Immature natural killer cell (primary cell): ENCODE results near the gene SAPCD2. TPM values are rescaled to one million over a fixed set of nuclear protein-coding genes. Genes with fewer than 3 reads are reported as not detected.
A peak's percentile ranks its signal among the peaks of the same experiment; 100 is the strongest.

ENCODE experiments used
- DNase-seq, 3 donors: peaks; one replicate each; pipeline ENCODE4 v3.0.0; 2022; ENCODE audit warnings: mixed read lengths in 1 of 3
- H3K27ac Mint-ChIP-seq, 6 donors: one replicate each; pipeline ENCODE4 v1.8.0; 2020; ENCODE audit warnings: mixed read lengths in 6 of 6, mild to moderate bottlenecking in 5 of 6, inconsistent platforms in 4 of 6, moderate library complexity in 3 of 6
- H3K27me3 Mint-ChIP-seq, 3 donors: one replicate each; pipeline ENCODE4 v1.8.0; 2020 to 2021; ENCODE audit warnings: low read depth in 3 of 3, mild to moderate bottlenecking in 3 of 3, mixed read lengths in 3 of 3, moderate library complexity in 3 of 3, inconsistent platforms in 1 of 3
- H3K36me3 Mint-ChIP-seq, 3 donors: one replicate each; pipeline ENCODE4 v1.8.0; 2020; ENCODE audit warnings: mixed read lengths in 3 of 3, inconsistent platforms in 2 of 3, mild to moderate bottlenecking in 2 of 3
- H3K4me1 Mint-ChIP-seq, 2 donors: one replicate each; pipeline ENCODE4 v1.8.0; 2020; ENCODE audit warnings: inconsistent platforms in 2 of 2, mild to moderate bottlenecking in 2 of 2, mixed read lengths in 2 of 2, moderate library complexity in 1 of 2
- H3K4me3 Mint-ChIP-seq, 5 donors: one replicate each; pipeline ENCODE4 v1.8.0; 2020; ENCODE audit warnings: mild to moderate bottlenecking in 5 of 5, mixed read lengths in 5 of 5, inconsistent platforms in 3 of 5, moderate library complexity in 3 of 5
- H3K9me3 Mint-ChIP-seq, 6 donors: one replicate each; pipeline ENCODE4 v1.8.0; 2020; ENCODE audit warnings: mild to moderate bottlenecking in 6 of 6, mixed read lengths in 6 of 6, inconsistent platforms in 4 of 6, moderate library complexity in 3 of 6
- polyA plus RNA-seq, 3 donors: library from polyadenylated mRNA; unstranded; fragments of 300-500 nt; fragmentation: Illumina TruSeq; gene quantifications; one replicate each; pipeline ENCODE4 v1.2.3, GENCODE V29; 2021

Gene SAPCD2
- polyA plus RNA-seq, 3 donors from 2014 or later: 0.06 to 0.95 (median 0.39) TPM

DNA sequence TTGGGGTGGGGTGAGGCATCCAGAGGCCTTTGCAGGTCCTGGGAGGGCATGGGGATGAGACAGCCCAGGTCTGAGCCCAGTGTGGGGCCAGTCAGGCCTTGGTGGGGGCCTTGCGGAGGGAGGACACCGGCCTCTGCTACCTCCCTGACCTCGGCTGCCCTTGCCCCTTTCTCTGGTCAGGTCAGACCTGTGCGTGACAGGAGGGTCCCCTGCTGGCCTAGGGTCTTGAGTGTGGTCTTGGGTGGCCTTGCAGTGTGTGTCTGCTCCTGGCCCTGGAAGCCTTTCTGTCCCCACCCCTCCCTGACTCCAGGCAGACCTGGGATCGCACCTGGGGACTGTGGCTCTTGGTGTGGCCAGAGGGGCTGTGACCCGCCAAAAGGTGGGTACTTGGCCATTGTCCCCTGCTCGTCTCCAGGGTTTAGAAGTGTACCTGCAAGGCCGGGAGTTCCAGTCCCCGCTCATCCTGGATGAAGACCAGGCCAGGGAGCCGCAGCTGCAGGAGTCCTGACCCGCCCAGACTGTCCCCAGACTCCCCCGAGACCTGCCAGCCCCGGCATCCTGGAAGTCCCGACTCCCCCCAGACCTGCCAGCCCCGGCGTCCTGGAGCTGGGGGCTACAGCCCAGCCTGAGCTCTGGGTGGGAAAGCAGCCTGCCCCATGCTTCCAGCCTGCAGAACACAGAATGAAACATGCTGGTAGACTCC lies 12.0 kb upstream of the SAPCD2 start:
- Mint-ChIP-seq H3K4me3 (no peak overlapping the region), H3K27ac (no peak overlapping the region), H3K36me3 (no peaks in the 10 kb centered on the region), H3K9me3 (no peaks in the 10 kb centered on the region), H3K27me3 (peaks cover 4 to 5% (median 4%) of the 10 kb centered on the region in 3 donors), H3K4me1 (peaks cover 8 to 10% of the 10 kb centered on the region in 2 donors)
- DNase-seq: no peak

DNA sequence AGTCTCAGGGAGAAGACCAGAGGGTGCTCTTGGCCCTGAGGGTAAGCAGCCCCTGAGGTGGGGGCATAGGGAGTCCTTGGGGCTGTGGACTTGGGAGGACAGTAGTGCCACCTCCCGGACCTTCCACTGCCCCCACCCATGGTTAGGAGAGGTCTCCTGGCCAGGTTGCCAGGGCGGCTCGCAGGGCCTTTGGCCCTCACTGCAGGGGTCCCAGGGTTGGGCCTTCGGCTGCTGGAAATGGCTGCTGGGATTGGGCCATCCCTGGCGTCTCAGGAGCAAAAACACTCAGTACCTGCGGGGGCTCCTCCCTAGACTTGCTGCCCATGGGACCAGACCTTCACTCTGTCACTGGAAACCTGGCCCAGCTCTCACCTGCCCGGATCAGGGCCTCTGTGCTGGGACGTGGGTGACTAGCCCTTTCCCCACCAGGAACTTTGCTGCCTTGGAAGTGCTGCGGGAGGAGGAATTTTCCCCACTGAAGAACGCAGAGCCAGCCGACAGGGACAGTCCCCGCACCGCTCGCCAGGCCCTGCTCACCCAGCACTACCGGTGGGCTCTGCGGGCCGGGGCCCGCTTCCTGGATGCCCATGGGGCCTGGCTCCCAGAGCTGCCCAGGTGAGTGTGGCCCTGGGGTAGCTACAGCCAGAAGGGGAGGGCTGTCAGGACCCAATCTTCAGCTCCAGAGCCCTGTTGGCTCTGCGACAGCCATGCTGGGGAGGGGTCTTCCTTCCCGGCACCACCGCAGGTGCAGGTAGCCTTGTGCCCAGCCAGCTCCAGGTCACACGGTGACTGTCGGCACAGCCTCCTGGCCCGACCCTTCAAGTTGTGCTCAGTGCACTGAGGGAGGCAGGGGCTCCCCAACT lies 10.1 kb upstream of the SAPCD2 start:
- H3K9me3 Mint-ChIP-seq: no peaks in the 10 kb centered on the region
- H3K4me3 Mint-ChIP-seq: peak overlapping the region in 1 of 5 donors; percentile 38

DNA sequence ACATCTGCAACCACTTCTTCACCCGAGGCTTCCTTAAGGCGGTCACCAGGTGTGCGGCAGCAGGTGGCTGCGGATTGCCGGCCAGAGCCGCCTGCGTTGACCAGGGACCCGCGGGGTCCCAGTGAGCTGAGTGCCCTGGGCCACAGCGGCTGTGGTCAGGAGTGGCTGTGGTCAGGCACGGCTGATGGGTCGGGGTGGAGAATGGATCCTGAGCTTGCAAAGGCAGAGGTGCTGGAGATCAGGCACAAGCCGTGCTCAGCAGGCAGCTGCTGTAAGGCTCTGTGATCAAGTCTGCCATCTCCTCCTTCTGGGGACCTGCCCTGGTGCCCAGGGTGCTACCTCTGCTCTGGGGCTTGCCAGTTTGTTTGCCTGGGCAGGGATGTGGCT lies 9.0 kb upstream of the SAPCD2 start:
- no peak for DNase-seq
- no peaks in the 10 kb centered on the region for H3K27me3 Mint-ChIP-seq
- H3K9me3 Mint-ChIP-seq: no peaks in the 10 kb centered on the region
- peak overlapping the region in 3 of 5 donors; percentile 32 to 44 (median 38) for H3K4me3 Mint-ChIP-seq
- H3K36me3 Mint-ChIP-seq: no peaks in the 10 kb centered on the region
- peak overlapping the region in 1 of 6 donors; percentile 50 for H3K27ac Mint-ChIP-seq
- H3K4me1 Mint-ChIP-seq: peaks cover 0 to 3% of the 10 kb centered on the region in 2 donors

More for the DNA sequence above, 10.1 kb upstream of the SAPCD2 start:
- H3K4me1 Mint-ChIP-seq: peaks cover 2 to 4% of the 10 kb centered on the region in 2 donors
- no peaks in the 10 kb centered on the region for H3K36me3 Mint-ChIP-seq
- H3K27ac Mint-ChIP-seq: no peak overlapping the region
- H3K27me3 Mint-ChIP-seq: peaks cover 0 to 2% (median 0%) of the 10 kb centered on the region in 3 donors
- DNase-seq: no peak

DNA sequence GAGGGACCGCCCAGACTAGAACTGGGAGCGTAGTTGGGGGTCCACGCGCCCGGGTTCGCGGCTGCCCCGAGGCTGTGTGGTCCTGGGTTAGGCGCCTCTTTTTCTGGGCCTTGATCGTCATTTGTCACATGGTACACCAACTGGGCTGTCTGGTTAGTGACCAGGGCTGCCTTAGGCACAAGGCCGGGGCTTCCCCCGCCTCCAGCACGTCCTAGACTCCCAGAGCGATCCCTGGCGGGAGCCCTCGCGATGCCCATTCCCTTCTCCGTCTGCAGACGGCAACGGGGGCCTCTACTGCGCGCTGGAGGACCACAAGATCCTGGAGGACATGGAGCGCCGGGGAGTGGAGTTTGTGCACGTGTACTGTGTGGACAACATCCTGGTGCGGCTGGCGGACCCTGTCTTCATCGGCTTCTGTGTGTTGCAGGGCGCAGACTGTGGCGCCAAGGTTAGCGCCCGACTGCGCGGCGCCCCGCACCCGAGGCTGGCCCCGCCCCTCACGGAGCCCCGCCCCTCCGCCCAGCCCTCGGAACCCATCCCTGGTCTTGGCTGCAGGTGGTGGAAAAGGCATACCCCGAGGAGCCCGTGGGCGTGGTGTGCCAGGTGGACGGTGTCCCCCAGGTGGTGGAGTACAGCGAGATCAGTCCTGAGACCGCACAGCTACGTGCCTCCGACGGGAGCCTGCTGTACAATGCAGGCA lies 8.5 kb upstream of the SAPCD2 start:
- no peak overlapping the region for H3K27ac Mint-ChIP-seq

DNA sequence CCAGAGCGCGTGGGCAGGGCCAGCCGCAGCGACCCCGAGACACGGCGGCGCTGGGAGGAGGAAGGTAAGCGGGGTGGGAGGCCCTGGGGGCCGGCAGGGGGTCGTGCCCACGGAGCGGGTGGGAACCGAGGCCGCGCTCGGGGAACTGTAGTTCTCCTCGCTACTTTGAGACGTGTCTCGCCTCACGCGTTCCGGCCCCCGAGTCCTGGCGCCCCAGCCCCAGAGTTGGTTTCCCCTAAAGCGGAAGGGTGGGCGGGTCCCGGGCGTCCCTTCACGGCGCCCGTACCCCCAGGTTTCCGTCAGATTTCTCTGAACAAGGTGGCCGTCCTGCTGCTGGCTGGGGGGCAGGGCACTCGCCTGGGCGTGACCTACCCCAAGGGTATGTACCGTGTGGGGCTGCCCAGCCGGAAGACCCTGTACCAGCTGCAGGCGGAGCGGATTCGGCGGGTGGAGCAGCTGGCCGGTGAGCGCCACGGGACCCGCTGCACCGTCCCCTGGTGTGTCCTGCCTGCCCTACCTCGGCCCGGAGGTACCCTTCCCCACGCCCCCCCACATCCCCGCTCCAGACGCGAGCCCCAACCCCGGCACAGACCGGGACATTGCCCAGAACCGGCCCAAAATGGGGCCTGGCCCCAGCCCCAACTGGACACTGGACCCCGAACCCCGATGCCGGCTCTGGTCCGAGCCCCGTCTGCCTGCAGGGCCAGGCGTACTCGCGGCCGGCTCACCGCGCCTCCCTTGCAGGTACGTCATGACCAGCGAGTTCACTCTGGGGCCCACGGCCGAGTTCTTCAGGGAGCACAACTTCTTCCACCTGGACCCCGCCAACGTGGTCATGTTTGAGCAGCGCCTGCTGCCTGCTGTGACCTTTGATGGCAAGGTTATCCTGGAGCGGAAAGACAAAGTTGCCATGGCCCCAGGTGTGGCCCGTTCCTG lies 7.7 kb upstream of the SAPCD2 start:
- peak overlapping the region in 1 of 6 donors; percentile 36 for H3K27ac Mint-ChIP-seq
- no peaks in the 10 kb centered on the region for H3K9me3 Mint-ChIP-seq
- peaks cover 0 to 4% of the 10 kb centered on the region in 2 donors for H3K4me1 Mint-ChIP-seq
- peaks cover 0 to 2% (median 0%) of the 10 kb centered on the region in 3 donors for H3K27me3 Mint-ChIP-seq
- H3K36me3 Mint-ChIP-seq: no peaks in the 10 kb centered on the region
- peak; percentile 34 to 43 (median 42) for DNase-seq
- peak overlapping the region; percentile 69 to 78 (median 73) for H3K4me3 Mint-ChIP-seq

More for the DNA sequence above, 8.5 kb upstream of the SAPCD2 start:
- peak overlapping the region in 4 of 5 donors; percentile 30 to 56 (median 48) for H3K4me3 Mint-ChIP-seq
- no peaks in the 10 kb centered on the region for H3K27me3 Mint-ChIP-seq
- H3K9me3 Mint-ChIP-seq: no peaks in the 10 kb centered on the region
- H3K36me3 Mint-ChIP-seq: no peaks in the 10 kb centered on the region
- no peak for DNase-seq
- peaks cover 0 to 3% of the 10 kb centered on the region in 2 donors for H3K4me1 Mint-ChIP-seq

DNA sequence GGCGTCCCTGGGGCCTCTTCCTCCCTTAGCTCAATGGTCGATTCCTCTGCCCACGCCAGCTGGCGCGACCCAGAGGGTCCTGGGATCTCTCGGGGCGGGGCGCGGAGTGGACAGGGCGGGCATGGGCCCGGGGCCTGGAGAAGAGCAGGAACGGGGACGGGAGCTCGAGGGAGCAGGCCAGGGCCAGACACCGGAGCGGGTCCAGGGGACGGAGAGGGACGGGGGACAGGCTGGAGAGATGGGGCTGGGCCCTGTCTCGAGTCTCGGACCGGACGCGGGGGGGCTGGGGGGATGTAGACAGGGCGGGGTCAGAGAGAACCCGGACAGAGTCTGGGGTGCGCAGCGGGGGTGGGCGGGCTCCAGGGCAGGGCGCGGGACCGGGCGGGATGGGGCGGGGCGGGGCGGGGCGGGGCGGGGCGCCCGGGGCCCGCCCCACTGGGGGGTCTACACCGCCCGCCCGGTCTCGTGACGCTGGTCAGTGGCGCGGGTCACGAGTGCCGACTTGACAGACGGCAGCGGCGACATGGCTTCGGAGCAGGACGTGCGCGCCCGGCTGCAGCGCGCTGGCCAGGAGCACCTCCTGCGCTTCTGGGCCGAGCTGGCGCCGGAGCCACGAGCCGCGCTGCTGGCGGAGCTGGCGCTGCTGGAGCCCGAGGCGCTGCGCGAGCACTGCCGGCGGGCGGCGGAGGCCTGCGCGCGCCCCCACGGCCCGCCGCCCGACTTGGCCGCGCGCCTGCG lies 6.8 kb upstream of the SAPCD2 start, which contains the start of gene UAP1L1:
Gene UAP1L1 (plus strand): TSS at position 508 of the 738 bp plus-strand sequence. CDS start 16 bp downstream, at position 524.
- no peaks in the 10 kb centered on the region for H3K9me3 Mint-ChIP-seq
- H3K27me3 Mint-ChIP-seq: peaks cover 0 to 2% (median 0%) of the 10 kb centered on the region in 3 donors
- peaks cover 0 to 4% of the 10 kb centered on the region in 2 donors for H3K4me1 Mint-ChIP-seq
- no peaks in the 10 kb centered on the region for H3K36me3 Mint-ChIP-seq
- H3K4me3 Mint-ChIP-seq: peak within 1 kb of the TSS; percentile 69 to 78 (median 75)
- DNase-seq: peak; percentile 61 to 67 (median 66)
- H3K27ac Mint-ChIP-seq: peak within 1 kb of the TSS in 3 of 6 donors; percentile 36 to 71 (median 67)

DNA sequence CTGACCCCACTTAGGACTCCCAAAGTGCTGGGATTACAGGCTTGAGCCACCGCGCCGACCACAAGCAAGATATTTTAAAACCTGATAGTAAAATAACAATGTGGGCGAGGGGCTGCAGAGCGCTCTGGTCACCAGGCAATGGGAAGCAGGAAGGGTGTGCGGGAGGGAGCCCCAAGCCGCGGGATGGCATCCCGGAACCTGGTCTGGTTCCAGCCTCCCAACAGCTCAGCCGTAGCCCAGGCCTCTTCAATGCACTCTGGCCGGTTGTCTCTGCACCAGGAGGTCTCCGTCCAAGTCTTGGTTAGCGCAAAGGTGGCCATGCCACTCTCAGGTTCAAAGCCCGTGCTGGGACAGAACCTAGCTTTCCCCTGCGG lies 6.3 kb upstream of the SAPCD2 start:
- no peak for DNase-seq
- peak overlapping the region; percentile 55 to 75 (median 66) for H3K4me3 Mint-ChIP-seq
- peak overlapping the region in 2 of 6 donors; percentile 67 to 71 for H3K27ac Mint-ChIP-seq
- H3K36me3 Mint-ChIP-seq: no peaks in the 10 kb centered on the region
- H3K4me1 Mint-ChIP-seq: peaks cover 0 to 4% of the 10 kb centered on the region in 2 donors
- no peaks in the 10 kb centered on the region for H3K9me3 Mint-ChIP-seq
- peaks cover 0 to 2% (median 0%) of the 10 kb centered on the region in 3 donors for H3K27me3 Mint-ChIP-seq

DNA sequence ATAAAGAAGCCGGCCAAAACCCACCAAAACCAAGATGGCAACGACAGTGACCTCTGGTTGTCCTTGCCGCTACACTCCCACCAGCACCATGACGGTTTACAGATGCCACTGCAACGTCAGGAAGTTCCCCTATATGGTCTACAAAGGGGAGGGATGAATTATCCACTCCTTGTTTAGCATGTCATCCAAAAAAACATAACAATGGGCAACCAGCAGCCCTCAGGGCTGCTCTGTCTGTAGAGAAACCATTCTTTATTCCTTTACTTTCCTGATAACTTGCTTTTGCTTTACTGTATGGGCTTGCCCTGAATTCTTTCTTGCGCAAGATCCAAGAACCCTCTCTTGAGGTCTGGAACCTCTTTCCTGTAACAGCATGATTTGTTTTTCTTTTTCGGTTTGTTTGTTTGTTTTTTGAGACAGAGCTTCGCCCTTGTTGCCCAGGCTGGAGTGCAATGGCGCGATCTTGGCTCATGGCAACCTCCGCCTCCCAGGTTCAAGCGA lies 5.0 kb upstream of the SAPCD2 start:
- Mint-ChIP-seq H3K36me3 (no peaks in the 10 kb centered on the region), H3K4me3 (peak overlapping the region in 2 of 5 donors; percentile 10 to 40), H3K4me1 (peaks cover 11% of the 10 kb centered on the region in 2 donors), H3K9me3 (no peaks in the 10 kb centered on the region), H3K27ac (peak overlapping the region in 1 of 6 donors; percentile 57), H3K27me3 (peaks cover 5 to 9% (median 5%) of the 10 kb centered on the region in 3 donors)
- no peak for DNase-seq

DNA sequence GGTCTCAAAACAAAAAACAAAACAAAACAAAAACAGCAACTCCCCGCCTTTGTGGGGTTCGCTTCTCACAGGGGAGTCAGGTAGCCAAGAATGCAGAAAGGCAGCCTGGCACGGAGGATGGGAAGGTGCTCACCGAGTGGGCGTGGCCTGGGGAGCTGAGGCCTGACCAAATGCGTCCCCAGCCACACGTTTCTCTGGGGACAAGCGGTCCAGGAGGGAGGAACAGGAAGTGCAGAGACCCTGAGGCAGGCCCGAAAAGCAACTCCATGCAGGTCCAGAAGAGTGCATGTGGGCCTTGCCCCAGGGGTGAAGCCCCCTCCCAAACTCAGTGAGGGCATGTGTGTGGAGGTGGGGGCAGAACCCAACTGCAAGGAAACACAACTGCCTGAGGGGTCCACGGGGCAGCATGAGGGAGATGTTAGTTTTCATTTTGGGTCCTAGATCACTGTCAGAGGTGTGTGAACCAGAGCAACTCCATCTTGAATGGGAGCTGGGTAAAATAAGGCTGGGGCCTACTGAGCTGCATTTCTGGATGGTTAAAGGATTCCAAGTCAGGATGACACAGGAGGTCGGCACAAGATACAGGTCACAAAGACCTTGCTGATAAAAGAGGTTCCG lies 4.4 kb upstream of the SAPCD2 start:
- peaks cover 9 to 11% of the 10 kb centered on the region in 2 donors for H3K4me1 Mint-ChIP-seq
- peaks cover 5 to 10% (median 5%) of the 10 kb centered on the region in 3 donors for H3K27me3 Mint-ChIP-seq
- peak overlapping the region in 1 of 5 donors; percentile 46 for H3K4me3 Mint-ChIP-seq
- no peaks in the 10 kb centered on the region for H3K9me3 Mint-ChIP-seq
- no peak for DNase-seq
- H3K27ac Mint-ChIP-seq: peak overlapping the region in 3 of 6 donors; percentile 57 to 69 (median 58)
- H3K36me3 Mint-ChIP-seq: no peaks in the 10 kb centered on the region

DNA sequence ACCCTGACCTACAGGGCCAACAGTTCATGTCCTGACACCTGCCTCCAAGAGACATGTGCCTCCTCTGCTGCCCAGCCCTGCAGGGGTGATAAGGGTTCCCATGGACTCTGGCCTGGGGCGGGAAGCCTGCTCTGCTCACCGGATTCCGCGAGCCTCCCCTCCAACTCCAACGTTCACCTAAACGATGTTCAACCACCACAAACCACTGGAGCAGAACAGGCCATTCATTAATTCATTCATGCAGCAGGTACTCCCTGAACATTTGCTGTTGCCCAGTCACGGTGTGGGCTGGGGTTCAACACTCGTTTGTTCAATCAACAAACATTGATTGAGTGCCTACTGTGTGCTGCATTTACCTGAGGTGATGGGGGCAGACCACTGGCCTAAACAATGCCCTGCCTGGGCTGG lies 3.6 kb upstream of the SAPCD2 start:
- Mint-ChIP-seq H3K27me3 (peaks cover 5 to 10% (median 5%) of the 10 kb centered on the region in 3 donors), H3K27ac (peak overlapping the region in 1 of 6 donors; percentile 56), H3K9me3 (no peaks in the 10 kb centered on the region), H3K4me3 (no peak overlapping the region), H3K36me3 (no peaks in the 10 kb centered on the region), H3K4me1 (peaks cover 8 to 11% of the 10 kb centered on the region in 2 donors)
- no peak for DNase-seq

DNA sequence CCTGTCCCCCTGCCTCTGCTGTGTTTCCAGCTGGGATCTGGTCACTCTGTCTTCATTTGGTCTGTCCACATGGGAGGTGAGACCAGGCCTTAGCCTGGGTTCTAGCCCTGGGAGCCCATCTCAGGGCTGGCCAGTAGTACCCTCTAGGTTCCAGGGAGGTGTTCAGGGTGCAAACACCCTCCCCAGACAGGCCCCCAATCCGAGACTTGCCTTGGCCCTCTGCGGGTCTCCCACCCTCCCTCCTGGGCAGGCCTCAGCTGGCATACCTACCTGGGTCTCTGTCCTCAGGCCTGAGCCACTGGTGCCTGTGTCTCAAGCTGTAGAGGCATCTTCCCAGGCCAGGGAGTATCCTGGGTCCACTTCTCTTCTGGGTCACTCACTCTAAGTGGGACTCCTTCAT lies 925 bp upstream of the SAPCD2 start:
- peak overlapping the region in 5 of 6 donors; percentile 53 to 65 (median 53) for H3K27ac Mint-ChIP-seq
- peak overlapping the region; percentile 73 to 81 (median 76) for H3K4me3 Mint-ChIP-seq
- peaks cover 12 to 15% of the 10 kb centered on the region in 2 donors for H3K4me1 Mint-ChIP-seq
- no peak for DNase-seq
- H3K36me3 Mint-ChIP-seq: no peaks in the 10 kb centered on the region
- peaks cover 5 to 12% (median 5%) of the 10 kb centered on the region in 3 donors for H3K27me3 Mint-ChIP-seq
- H3K9me3 Mint-ChIP-seq: no peaks in the 10 kb centered on the region
